A549 (cell line): ENCODE measurements around the gene GRK3. TPM values are rescaled to one million over a fixed set of nuclear protein-coding genes. Genes with fewer than 3 reads are reported as not detected.
"Not testable (repeated sequence)": the region's sequence is repeated elsewhere in the genome, so short reads cannot be mapped to it uniquely, and the experiment has no call there.

Experiments
- ATAC-seq, 2 experiments: fragments of 200-7000 bp in 1 of 2; fragments of >200 bp in 1 of 2; cut with Nextera tagmentation in 1 of 2; cut with Tn5 transposase in 1 of 2; 3 replicates each; pipeline versions ENCODE4 v1.8.0 to v1.9.1; 2018 to 2020; ENCODE audit warnings: mild to moderate bottlenecking in 1 of 2, moderate library complexity in 1 of 2
- CTCF ChIA-PET: fragments of 300-600 bp; sonication (Branson Sonifier 250); formaldehyde crosslinking; extraction: SDS; loops from one replicate; lab custom pipeline; 2021; ENCODE audit warnings: antibody characterized with exemption, inconsistent platforms; lab: Yijun Ruan, JAX
- POLR2A ChIA-PET: fragments of 350-600 bp; formaldehyde crosslinking; extraction: SDS; loops from one replicate; lab custom pipeline; 2021; ENCODE audit warnings: antibody characterized with exemption, inconsistent platforms; lab: Yijun Ruan, JAX
- DNase-seq, 2 experiments: peaks; one replicate each; pipeline versions ENCODE4 v3.0.0 to v3.0.0-alpha.2; 2011 to 2016; ENCODE audit warnings: low read depth in 1 of 2, low spot score in 1 of 2
- FAIRE-seq: peaks from 2 replicates; lab custom pipeline; 2011; peaks lifted over from hg19 to GRCh38; lab: Jason Lieb, UNC
- H3K27ac ChIP-seq, 2 experiments: fragments of >200 bp; sonication (Bioruptor Twin); formaldehyde crosslinking; 3 replicates each; pipeline ENCODE4 v1.5.1; 2016 to 2017
- H3K4me1 ChIP-seq: fragments of >200 bp; sonication (Bioruptor Twin); formaldehyde crosslinking; 3 replicates; pipeline ENCODE4 v1.6.1; 2016
- H3K4me2 ChIP-seq: fragments of >200 bp; sonication (Bioruptor Twin); formaldehyde crosslinking; 3 replicates; pipeline ENCODE4 v1.6.1; 2016
- H3K4me3 ChIP-seq: fragments of >200 bp; sonication (Bioruptor Twin); formaldehyde crosslinking; 3 replicates; pipeline ENCODE4 v1.5.1; 2016
- H3K9me3 ChIP-seq: fragments of >200 bp; sonication (Bioruptor Twin); formaldehyde crosslinking; 3 replicates; pipeline ENCODE4 v1.6.1; 2016
- ATOH8 ChIP-seq: fragments of 250-450 bp; sonication (Bioruptor Pico); IDR thresholded peaks from 2 replicates; pipeline ENCODE4 v1.5.0; 2020; ENCODE audit warnings: low read depth, mild to moderate bottlenecking, moderate library complexity
- CBX2 ChIP-seq: fragments of 200-600 bp; sonication (generic); IDR thresholded peaks from 2 replicates; pipeline ENCODE4 v1.6.1; 2016; ENCODE audit warnings: low read depth, mild to moderate bottlenecking, borderline replicate concordance
- FOSL2 ChIP-seq, 2 experiments: fragments of 450-650 bp in 1 of 2; fragments of >200 bp in 1 of 2; sonication (Bioruptor Twin) in 1 of 2; formaldehyde crosslinking; IDR thresholded peaks; 2 replicates each; pipeline versions ENCODE4 v1.5.0 to v1.6.1; 2016 to 2020; ENCODE audit warnings: mild to moderate bottlenecking in 1 of 2, moderate library complexity in 1 of 2
- GATA3 ChIP-seq: IDR thresholded peaks from 2 replicates; pipeline ENCODE4 v1.6.1; 2012; ENCODE audit warnings: borderline replicate concordance
- HDAC2 ChIP-seq: fragments of 200-600 bp; sonication (generic); IDR thresholded peaks from 2 replicates; pipeline ENCODE4 v1.6.1; 2016
- HMGXB4 ChIP-seq: fragments of 250-450 bp; sonication (Bioruptor Pico); IDR thresholded peaks from 2 replicates; pipeline ENCODE4 v1.5.0; 2021; ENCODE audit warnings: mild to moderate bottlenecking, moderate library complexity, borderline replicate concordance
- HOXB5 ChIP-seq: fragments of 250-450 bp; sonication (Bioruptor Pico); IDR thresholded peaks from 2 replicates; pipeline ENCODE4 v1.5.0; 2020; ENCODE audit warnings: mild to moderate bottlenecking, moderate library complexity
- JUN ChIP-seq, 2 experiments: fragments of >200 bp; sonication (Bioruptor Twin); formaldehyde crosslinking; IDR thresholded peaks; 2 replicates in 1 of 2; 3 replicates in 1 of 2; pipeline ENCODE4 v1.6.1; 2016 to 2017
- JUNB ChIP-seq: fragments of >200 bp; sonication (Bioruptor Twin); formaldehyde crosslinking; IDR thresholded peaks from 2 replicates; pipeline ENCODE4 v1.6.1; 2016
- KDM1A ChIP-seq: fragments of 200-600 bp; sonication (generic); IDR thresholded peaks from 2 replicates; pipeline ENCODE4 v1.6.1; 2016; ENCODE audit warnings: low read depth, mild to moderate bottlenecking
- KDM5A ChIP-seq: fragments of 200-600 bp; sonication (generic); IDR thresholded peaks from 2 replicates; pipeline ENCODE4 v1.6.1; 2016; ENCODE audit warnings: antibody characterized with exemption, mild to moderate bottlenecking
- MAFK ChIP-seq: fragments of 450-650 bp; IDR thresholded peaks from 2 replicates; pipeline ENCODE4 v1.6.1; 2014; ENCODE audit not compliant: partially characterized antibody
- MAZ ChIP-seq: fragments of 150-350 bp; IDR thresholded peaks from 2 replicates; pipeline ENCODE4 v1.6.1; 2014; ENCODE audit warnings: antibody characterized with exemption, low read depth, low read length, borderline replicate concordance
- MYC ChIP-seq: IDR thresholded peaks from 2 replicates; pipeline ENCODE4 v1.6.1; 2012; ENCODE audit warnings: mild to moderate bottlenecking, inconsistent platforms, low read length, improper control_type of control experiment, borderline replicate concordance
- PBX3 ChIP-seq: IDR thresholded peaks from 2 replicates; pipeline ENCODE4 v1.6.1; 2012
- RNF2 ChIP-seq: fragments of 200-600 bp; sonication (generic); IDR thresholded peaks from 2 replicates; pipeline ENCODE4 v1.6.1; 2016; ENCODE audit warnings: low read depth, mild to moderate bottlenecking, antibody characterized with exemption, moderate library complexity, borderline replicate concordance
- USF2 ChIP-seq: fragments of 450-650 bp; IDR thresholded peaks from 2 replicates; pipeline ENCODE4 v1.6.1; 2014; ENCODE audit warnings: antibody characterized with exemption
- WGBS: methylation state at CpG from one replicate; pipeline ENCODE4 v1.1.6; 2017; ENCODE audit errors: missing lambda C conversion rate; 5-methylcytosine and 5-hydroxymethylcytosine counted together
- polyA plus RNA-seq, 4 experiments: library from polyadenylated mRNA; depleted of rRNA in 3 of 4; stranded (reverse); fragments of >200 nt; fragmentation: RNase III in 1 of 4; extraction: RNeasy Plus Mini Kit Qiagen cat#74134 plus additional on column Dnase treatment in 1 of 4; gene quantifications; 2 replicates in 3 of 4; 3 replicates in 1 of 4; pipeline ENCODE4 v1.2.3, GENCODE V29; 2011 to 2017

The GRK3 gene
- polyA plus RNA-seq, 2 of the 4 experiments (the other 2 are of a cell fraction) = 3.9 to 6.5 TPM

GRCh38 chr22:25624476-25624875, 60.0 kb downstream of the GRK3 start:
- TF ChIP-seq FOSL2 (IDR thresholded peaks at IDR 0.05) = no peak
- TF ChIP-seq FOSL2 (CRISPR knock-in tag; IDR thresholded peaks at IDR 0.05) = no peak
- TF ChIP-seq HOXB5 = no peak
- TF ChIP-seq ATOH8 (CRISPR knock-in tag) = no peak
- no peak for TF ChIP-seq MAZ
- TF ChIP-seq CBX2 = no peak
- TF ChIP-seq RNF2 = no peak
- no peak for TF ChIP-seq JUN (IDR thresholded peaks at IDR 0.05)
- TF ChIP-seq KDM5A = no peak
- TF ChIP-seq KDM1A = no peak
- no peak for TF ChIP-seq MAFK
- CTCF ChIA-PET = interaction anchor here (1.0 kb wide), 1 partner anchor 631 kb away, joined by 3 read pairs; no protein-coding TSS in a partner anchor
- H3K9me3 ChIP-seq = no peaks in the 10 kb centered on the region
- no peak overlapping the region for H3K4me3 ChIP-seq
- ATAC-seq (no peak), DNase-seq (no peak), FAIRE-seq (no peak)
- POLR2A ChIA-PET = no interaction called here
- whole genome bisulfite sequencing = 95% methylated on average over 6 of the region's 6 CpGs
- H3K27ac ChIP-seq = no peak overlapping the region
- H3K4me1 ChIP-seq = no peaks in the 10 kb centered on the region
- no peak overlapping the region for H3K4me2 ChIP-seq

GRCh38 chr22:25625747-25626623, 61.5 kb downstream of the GRK3 start:
- whole genome bisulfite sequencing = 87% methylated on average over 19 of the region's 20 CpGs
- CTCF ChIA-PET, DNase-seq, H3K4me2 ChIP-seq, H3K27ac ChIP-seq, H3K9me3 ChIP-seq, POLR2A ChIA-PET, FAIRE-seq, H3K4me1 ChIP-seq, H3K4me3 ChIP-seq, ATAC-seq: not testable (repeated sequence)

GRCh38 chr22:25626624-25626990, 62.1 kb downstream of the GRK3 start:
- TF ChIP-seq HMGXB4 (no peak), GATA3 (no peak), USF2 (no peak), MAZ (no peak), HDAC2 (no peak), PBX3 (no peak), JUNB (no peak), MYC (no peak)
- TF ChIP-seq, all 56 proteins: peak for 0
- 55% methylated on average over 4 of the region's 4 CpGs for WGBS
- H3K4me3 ChIP-seq = no peak overlapping the region
- FAIRE-seq = no peak
- H3K4me1 ChIP-seq = no peaks in the 10 kb centered on the region
- no peak for DNase-seq
- H3K4me2 ChIP-seq = no peak overlapping the region
- no peak for ATAC-seq
- CTCF ChIA-PET = no interaction called here
- POLR2A ChIA-PET = no interaction called here
- no peak overlapping the region for H3K27ac ChIP-seq
- H3K9me3 ChIP-seq = no peaks in the 10 kb centered on the region
